ENCODE data around the gene NCOA1.
"Not testable (repeated sequence)": the region's sequence is repeated elsewhere in the genome, so short reads cannot be mapped to it uniquely, and the experiment has no call there.

NCOA1 gene

DNA sequence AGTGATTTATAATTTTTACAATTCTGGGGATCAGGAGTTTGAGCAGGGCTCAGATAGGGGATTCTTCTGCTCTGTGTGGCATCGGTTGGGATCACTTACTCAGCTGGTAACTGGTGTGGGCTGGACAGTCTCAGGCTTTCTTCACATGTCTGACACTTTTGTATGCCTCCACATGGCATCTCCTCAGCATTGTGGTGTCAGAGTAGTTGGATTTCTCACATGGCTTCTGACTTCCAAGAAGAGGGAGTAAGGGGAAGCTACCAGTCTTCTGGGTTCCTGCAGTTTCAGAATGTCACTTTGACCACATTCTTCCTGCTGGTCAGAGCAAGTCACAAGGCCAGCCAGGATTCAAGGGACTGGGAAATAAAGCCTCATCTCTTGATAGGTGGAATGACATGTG, 55.6 kb downstream of the NCOA1 start:
- TF ChIP-seq, protein P1, sequence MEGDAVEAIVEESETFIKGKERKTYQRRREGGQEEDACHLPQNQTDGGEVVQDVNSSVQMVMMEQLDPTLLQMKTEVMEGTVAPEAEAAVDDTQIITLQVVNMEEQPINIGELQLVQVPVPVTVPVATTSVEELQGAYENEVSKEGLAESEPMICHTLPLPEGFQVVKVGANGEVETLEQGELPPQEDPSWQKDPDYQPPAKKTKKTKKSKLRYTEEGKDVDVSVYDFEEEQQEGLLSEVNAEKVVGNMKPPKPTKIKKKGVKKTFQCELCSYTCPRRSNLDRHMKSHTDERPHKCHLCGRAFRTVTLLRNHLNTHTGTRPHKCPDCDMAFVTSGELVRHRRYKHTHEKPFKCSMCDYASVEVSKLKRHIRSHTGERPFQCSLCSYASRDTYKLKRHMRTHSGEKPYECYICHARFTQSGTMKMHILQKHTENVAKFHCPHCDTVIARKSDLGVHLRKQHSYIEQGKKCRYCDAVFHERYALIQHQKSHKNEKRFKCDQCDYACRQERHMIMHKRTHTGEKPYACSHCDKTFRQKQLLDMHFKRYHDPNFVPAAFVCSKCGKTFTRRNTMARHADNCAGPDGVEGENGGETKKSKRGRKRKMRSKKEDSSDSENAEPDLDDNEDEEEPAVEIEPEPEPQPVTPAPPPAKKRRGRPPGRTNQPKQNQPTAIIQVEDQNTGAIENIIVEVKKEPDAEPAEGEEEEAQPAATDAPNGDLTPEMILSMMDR (IDR thresholded peaks at IDR 0.05; ENCODE audit: low read depth, low read length, missing control alignments) = no peak
- Histone ChIP-seq H3K36me3 (replicated peaks) (no peaks in the 10 kb centered on the region), H3K27ac (no peak overlapping the region), H3K4me3 (ENCODE audit: low read depth, low read length) (no peak overlapping the region), H3K27me3 (replicated peaks) (no peaks in the 10 kb centered on the region)
- in situ Hi-C loops (cut with HindIII; ENCODE audit: low pct_ligation_motif_present, low sequenced_read_pairs) = no loop called here
- no peak for DNase-seq

DNA sequence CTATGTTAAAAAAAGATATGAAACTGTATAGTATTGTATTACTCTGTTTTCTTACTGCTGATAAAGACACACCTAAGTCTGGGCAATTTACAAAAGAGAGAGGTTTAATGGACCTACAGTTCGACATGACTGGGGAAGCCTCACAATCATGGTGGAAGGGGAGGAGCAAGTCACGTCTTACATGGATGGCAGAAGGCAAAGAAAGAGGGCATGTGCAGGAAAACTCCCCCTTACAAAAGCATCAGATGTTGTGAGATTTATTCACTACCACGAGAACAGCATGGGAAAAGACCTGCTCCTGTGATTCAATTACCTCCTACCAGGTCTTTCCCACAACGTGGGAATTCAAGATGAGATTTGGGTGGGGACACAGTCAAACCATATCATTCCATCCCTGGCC, 57.0 kb downstream of the NCOA1 start:
- no peak overlapping the region for H3K27ac ChIP-seq
- TF ChIP-seq, protein P1 (IDR thresholded peaks at IDR 0.05; ENCODE audit: low read depth, low read length, missing control alignments) = no peak
- H3K27me3 ChIP-seq (replicated peaks) = no peaks in the 10 kb centered on the region
- in situ Hi-C loops (cut with HindIII; ENCODE audit: low pct_ligation_motif_present, low sequenced_read_pairs) = no loop called here
- H3K36me3 ChIP-seq (replicated peaks) = no peaks in the 10 kb centered on the region
- no peak for DNase-seq
- H3K4me3 ChIP-seq (ENCODE audit: low read depth, low read length) = no peak overlapping the region

DNA sequence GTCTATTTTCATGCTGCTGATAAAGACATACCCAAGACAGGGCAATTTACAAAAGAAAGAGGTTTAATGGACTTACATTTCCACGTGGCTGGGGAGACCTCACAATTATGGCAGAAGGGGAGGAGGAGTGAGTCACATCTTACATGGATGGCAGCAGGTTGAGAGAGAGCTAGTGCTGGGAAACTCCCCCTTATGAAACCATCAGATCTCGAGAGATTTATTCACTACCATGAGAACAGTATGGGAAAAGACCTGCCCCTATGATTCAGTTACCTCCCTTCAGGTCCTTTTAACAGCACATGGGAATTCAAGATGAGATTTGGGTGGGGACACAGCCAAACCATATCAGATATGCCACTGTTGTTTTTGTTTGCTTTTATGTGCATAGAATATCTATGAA, 59.2 kb downstream of the NCOA1 start:
- H3K4me3 ChIP-seq (ENCODE audit: low read depth, low read length); in situ Hi-C loops (cut with HindIII; ENCODE audit: low pct_ligation_motif_present, low sequenced_read_pairs); H3K27ac ChIP-seq; H3K36me3 ChIP-seq (replicated peaks); DNase-seq; H3K27me3 ChIP-seq (replicated peaks): not testable (repeated sequence)

DNA sequence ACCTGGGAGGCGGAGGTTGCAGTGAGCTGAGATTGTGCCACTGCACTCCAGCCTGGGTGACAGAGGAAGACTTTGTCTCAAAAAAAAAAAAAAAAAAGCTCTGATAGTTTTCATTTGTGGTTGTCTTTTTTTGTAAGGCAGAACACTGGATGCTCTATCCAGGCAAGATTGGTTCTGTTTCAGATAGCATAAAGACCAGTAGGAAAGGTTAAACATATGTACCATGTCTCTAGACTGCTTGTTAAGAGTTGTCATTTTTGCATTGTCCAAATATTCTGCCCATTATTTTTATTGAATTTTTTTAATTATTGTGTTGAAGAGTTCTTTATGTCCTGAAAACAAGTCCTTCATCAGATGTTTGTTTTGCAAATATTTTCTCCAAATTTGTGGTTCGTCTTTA, 60.0 kb downstream of the NCOA1 start:
- TF ChIP-seq, protein P1 (IDR thresholded peaks at IDR 0.05; ENCODE audit: low read depth, low read length, missing control alignments) = no peak
- H3K4me3 ChIP-seq (ENCODE audit: low read depth, low read length) = no peak overlapping the region
- H3K27me3 ChIP-seq (replicated peaks) = no peaks in the 10 kb centered on the region
- in situ Hi-C loops (cut with HindIII; ENCODE audit: low pct_ligation_motif_present, low sequenced_read_pairs) = no loop called here
- no peak overlapping the region for H3K27ac ChIP-seq
- no peaks in the 10 kb centered on the region for H3K36me3 ChIP-seq (replicated peaks)
- DNase-seq = no peak

DNA sequence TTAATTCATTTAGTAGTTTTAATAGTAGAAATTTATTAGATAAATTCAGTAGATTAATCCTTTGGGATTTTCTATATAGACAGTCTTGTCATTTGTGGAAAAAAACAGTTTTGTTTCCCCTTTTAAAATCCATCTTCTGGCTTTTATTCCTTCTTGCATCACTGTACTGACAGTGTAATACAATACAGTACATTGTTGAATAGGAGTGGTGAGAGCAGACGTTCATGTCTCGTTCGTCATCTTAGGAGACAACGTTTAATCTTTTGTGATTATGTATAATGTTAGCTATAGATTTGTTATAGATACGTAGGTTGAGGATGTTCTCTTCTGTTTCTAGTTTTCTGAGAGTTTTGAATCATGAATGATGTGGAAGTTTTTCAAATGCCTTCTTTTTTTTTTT, 61.8 kb downstream of the NCOA1 start:
- Histone ChIP-seq H3K4me3 (ENCODE audit: low read depth, low read length) (no peak overlapping the region), H3K36me3 (replicated peaks) (no peaks in the 10 kb centered on the region), H3K27me3 (replicated peaks) (no peaks in the 10 kb centered on the region), H3K27ac (no peak overlapping the region)
- no peak for DNase-seq
- TF ChIP-seq, protein P1 (IDR thresholded peaks at IDR 0.05; ENCODE audit: low read depth, low read length, missing control alignments) = no peak
- in situ Hi-C loops (cut with HindIII; ENCODE audit: low pct_ligation_motif_present, low sequenced_read_pairs) = no loop called here

DNA sequence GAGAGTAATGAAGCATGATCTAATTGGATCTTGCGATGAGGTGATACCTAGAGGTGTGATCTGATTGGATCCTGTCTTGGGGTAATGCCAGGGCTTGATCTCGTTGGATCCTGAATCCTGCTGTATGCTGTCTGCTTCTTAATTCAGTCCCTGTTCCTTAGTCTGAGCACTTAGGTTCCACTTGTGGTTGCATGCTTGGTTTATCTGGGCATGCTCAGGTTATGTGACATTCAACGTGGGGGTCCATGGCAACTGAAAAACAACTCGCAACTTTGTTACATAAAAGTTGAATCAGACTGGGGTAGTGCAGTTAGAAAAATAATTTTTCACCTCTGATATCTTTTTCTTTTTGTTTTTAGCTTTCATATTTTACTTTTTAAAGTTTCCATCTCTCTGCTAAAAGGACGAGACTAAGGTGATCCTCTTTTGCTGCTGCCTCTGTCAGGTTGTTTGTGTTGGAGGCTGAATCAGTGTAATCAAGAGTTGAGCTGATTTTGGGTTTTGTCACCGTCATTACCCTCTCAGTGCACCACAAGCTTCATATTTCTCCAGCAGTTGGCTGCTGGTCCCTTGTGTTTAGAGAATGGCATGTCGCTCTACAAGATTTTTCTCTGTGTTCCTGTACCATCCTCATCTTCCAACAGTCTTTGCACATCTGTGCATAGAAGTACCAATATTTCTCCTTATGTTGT, 67.9 kb downstream of the NCOA1 start:
- no peak for DNase-seq
- Histone ChIP-seq H3K27me3 (replicated peaks) (no peaks in the 10 kb centered on the region), H3K4me3 (ENCODE audit: low read depth, low read length) (no peak overlapping the region), H3K36me3 (replicated peaks) (no peaks in the 10 kb centered on the region), H3K27ac (no peak overlapping the region)
- in situ Hi-C loops (cut with HindIII; ENCODE audit: low pct_ligation_motif_present, low sequenced_read_pairs) = no loop called here
- TF ChIP-seq, protein P1 (IDR thresholded peaks at IDR 0.05; ENCODE audit: low read depth, low read length, missing control alignments) = no peak
